T-helper 1 cell (primary cell): ENCODE data around the gene RANBP10.
"Not testable (repeated sequence)": the region's sequence is repeated elsewhere in the genome, so short reads cannot be mapped to it uniquely, and the experiment has no call there.

ENCODE experiments used
- DNase-seq, 5 donors: peaks; one replicate each; pipeline ENCODE4 v3.0.0-alpha.2; 2012 to 2020

The RANBP10 gene

DNA sequence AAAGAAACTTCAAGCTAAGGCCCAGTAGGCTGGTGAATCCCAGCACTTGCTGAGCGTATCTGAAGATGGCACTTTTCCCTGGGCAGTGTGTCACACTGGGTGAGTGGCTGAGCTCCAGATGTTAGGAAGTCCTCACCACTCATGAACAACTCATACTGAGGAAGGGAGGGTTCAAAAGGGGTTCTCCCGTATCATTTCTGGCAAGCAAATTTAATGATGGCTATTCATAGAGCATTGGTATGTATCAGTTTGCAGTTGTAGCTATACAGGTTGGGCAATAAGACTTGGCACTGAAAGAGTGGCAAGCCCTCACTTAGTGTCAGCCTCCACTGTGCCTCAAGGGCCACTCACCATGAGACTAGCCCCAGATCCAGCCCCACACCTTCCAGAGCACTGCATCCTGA, 98.0 kb downstream of the RANBP10 start:
- no peak for DNase-seq

DNA sequence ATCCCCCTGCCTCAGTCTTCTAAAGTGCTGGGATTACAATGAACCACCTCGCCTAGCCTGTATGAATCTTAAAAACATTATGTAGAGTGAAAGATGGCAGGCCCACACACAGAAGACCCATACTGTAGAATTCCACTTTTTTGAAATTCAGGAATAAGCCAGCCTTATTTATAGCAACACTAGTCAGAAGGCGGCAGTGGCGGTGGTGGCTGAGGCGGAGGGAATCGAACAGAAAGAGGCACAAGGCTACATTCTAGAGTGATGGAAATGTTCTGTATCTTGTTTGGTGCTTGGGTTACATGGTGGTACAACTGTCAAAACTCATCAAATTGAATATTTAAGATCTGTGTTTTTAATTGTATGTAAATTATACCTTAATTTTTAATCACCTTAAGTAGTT, 98.6 kb downstream of the RANBP10 start:
- no peak for DNase-seq

- DNase-seq, result no peak
Observed at GRCh38 chr16:67707210-67707609, 99.2 kb downstream of the RANBP10 start.

DNA sequence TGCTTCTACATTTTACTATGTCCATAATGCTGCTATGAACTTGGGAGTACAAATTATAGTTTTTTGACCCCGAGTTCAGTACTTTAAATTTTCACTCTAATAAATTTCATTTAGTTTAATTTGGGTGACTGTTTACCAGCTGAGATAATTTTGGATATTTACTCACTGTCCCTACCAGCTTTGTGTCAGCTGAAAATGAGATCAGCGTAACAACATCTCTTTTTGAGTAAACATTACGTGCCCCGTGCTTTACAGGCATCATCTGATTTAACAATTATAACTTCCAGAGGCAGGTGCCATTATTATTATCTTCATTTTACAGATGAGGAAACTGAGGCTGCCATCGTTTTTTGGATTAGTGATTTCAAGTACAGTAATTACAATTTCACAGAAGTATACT, 102.2 kb downstream of the RANBP10 start:
- no peak for DNase-seq

GRCh38 chr16:67703626-67704025, 102.7 kb downstream of the RANBP10 start:
- peak in 1 of 5 donors; percentile 64 for DNase-seq

- DNase-seq, result no peak
Observed at GRCh38 chr16:67702130-67702529, 104.2 kb downstream of the RANBP10 start.

DNA sequence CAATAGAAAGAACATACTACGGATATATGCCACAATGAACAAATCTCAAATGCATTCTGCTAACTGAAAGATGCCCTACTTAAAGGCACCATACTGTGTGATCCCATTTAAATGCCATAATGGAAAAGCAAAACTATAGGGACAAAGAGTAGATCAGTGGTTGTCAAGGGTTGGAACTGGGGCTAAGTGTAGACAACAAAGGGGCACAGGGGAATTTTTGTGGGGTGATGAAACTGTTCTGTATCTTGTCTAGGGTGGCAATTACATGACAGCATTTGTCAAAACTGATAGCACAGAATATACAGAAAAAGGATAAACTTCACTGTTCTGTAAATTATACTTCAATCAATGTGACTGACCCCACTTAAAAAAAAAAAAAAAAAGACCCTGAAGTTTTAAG, 104.9 kb downstream of the RANBP10 start:
- DNase-seq, result no peak

- DNase-seq, result no peak
Observed at GRCh38 chr16:67699265-67699664, 107.1 kb downstream of the RANBP10 start.

DNA sequence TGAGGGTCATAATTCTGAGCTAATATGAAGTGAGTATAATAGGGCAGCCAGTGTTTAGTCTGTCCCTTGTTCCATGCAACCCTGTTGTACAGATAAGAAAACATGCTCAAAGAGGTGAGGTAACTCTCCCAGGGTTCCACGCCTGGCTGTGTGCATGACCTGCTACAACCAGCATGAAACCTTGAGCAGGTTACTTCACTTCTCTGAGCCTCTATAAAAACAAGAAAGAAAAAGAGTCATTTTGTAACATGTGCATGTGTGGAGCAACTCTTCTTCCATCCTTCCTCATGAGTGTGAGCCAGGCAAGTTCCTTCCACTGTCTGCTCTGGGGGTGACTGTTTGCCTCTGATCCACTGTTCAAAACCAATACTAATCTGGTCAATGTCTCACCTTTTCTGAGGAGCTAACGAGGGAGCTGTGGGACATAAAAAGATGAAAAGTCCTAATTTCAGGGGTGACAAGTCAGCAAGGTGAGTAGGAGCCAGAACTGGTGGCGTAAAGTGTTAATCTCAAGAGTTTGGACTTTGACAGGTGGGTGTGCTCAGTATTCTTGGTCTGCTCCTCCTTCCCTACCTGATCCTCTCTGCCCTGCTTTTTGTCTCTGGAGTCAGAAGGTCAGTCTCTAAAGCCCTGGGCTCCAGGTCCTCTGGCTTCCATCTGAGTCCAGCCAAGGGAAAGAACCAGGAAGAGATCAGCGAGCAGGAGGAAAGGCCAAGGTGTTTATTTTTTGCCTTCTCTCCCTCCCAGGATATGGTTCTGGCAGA, 108.8 kb downstream of the RANBP10 start:
- no peak for DNase-seq

GRCh38 chr16:67694611-67695010, 111.7 kb downstream of the RANBP10 start:
- no peak for DNase-seq

DNA sequence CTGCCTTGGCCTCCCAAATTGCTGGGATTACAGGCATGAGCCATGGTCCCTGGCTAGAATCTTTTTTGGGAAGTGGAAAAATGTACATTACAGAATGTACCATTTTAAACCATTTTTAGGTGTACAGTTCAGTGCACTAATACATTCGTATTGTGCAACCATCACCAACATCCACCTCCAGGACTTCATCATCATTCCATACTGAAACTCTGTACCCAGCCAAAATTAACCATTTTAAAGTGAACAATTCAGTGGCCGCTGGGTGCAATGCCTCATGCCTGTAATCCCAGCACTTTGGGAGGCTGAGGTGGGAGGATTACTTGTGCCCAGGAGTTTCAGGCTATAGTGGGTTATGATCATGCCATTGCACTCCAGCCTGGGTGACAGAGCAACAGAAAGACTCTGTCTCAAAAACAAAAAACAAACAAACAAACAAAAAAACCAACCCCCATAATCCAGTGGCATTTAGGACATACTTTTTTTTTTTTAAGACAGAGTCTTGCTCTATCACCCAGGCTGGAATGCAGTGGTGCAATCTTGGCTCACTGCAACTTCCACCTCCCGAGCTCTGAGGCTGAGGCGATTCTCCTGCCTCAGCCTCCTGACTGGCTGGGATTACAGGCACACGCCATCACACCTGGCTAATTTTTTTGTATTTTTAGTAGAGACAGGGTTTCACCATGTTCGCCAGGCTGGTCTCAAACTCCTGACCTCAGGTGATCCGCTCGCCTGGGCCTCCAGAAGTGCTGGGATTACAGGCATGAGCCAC, 112.7 kb downstream of the RANBP10 start:
- not testable (repeated sequence) for DNase-seq

DNA sequence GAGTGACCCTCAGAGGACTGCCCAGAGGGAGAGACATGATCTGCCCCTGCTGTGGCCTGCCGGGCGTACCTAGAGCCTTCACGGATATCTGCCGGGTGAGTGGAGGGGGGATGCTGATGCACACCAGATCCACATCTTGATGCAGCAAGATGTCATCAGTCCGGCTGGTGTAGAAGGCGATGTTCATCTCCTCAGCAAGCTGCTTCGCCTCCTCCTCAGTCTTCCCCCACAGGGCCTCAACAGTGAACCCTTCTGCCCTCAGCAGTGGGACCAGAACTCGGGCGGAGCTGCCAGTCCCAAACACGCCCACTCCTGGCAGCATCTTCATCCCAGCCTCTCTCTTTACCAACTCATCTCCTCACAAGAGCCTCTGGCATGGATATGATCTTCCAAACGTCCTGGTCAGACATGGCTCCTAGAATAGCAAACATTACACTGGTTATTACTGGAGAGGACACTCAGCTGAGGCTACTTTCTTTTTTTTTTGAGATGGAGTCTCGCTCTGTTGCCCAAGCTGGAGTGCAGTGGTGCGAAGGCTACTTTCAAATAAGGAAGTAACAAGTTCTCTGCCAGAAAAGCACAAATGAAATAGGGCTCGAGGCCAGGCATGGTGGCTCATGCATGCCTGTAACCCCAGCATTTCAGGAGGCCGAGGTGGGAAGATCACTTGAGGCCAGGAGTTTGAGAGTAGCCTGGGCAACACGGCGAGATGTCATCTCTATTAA, 120.8 kb downstream of the RANBP10 start:
- DNase-seq, result no peak

DNA sequence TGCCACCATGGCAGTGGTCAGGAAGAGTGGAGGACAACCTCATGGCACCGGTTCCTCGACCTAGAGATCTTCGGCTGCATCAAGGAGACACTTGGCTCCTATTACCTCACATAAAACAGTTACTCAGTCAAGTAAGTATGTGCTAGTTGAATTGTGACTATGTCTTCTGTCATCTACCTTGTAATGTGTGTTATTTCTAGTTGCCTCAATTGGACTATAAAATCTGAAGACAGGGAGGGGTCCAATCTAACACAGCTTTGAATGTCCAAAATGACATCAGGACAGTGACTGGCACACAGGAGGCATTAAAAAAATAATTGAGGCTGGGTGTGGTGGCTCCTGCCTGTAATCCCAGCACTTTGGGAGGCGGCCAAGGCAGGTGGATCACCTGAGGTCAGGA, 122.6 kb downstream of the RANBP10 start:
- no peak for DNase-seq

DNA sequence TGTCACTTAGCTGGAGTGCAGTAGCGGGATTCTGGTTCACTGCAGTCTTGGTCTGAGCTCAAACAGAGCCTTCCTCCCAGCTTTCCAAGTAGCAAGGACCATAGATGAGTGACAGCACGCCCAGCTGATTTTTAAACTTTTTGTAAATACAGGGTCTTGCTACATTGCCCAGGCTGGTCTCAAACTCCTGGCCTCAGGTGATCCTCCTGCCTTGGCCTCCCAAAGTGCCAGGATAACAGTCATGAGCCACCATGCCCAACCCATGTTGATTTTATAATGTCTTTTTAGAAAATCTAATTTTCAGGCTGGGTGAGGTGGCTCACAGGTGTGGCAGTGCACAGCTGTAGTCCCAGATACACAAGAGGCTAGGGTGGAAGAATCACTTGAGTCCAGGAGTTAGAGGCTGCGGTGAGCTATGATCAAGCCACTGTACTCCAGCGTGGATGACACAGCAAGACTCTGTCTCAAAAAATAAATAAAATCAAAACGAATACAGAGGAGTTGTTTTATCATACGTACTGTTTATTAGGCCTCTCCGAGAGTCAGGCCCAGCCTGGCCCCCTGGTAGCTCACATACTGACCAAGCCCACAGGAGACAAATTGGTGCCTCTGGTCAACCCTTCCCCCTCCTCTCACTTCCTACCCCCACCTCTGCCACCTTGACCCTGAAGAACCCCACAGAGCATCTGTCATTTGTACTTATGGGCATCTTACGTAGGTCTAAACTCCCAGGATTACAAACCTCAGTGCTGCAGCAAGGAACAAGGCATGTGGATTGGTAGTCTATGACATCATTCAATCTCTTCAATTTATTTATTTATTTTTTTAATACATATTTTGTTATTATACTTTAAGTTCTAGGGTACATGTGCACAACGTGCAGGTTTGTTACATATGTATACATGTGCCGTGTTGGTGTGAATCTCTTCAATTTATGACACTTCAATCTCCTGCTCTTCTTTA, 126.1 kb downstream of the RANBP10 start:
- DNase-seq, result no peak

GRCh38 chr16:67678354-67679023, 127.9 kb downstream of the RANBP10 start:
- no peak for DNase-seq

DNA sequence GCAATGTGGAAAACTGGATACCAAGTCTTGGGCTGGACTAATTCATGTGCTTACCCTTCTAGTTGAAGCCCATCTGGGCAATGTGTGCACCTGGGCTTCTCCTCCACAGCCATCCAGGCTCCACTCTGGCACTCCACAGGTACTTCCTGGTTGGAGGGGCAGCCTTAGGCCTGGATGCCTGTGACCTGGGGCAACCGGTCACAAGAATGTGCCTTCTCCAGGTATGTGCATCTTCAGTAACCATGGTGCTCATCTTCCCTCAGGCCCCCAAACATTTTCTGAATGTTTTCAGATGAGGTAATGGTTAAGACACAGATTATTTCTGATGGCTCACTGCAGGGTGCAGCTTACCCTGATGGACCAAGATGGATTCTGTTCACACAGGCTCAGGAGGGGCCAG, 128.6 kb downstream of the RANBP10 start:
- DNase-seq, result no peak

- DNase-seq, result no peak
Observed at GRCh38 chr16:67676939-67677338, 129.4 kb downstream of the RANBP10 start.

GRCh38 chr16:67676516-67676915, 129.8 kb downstream of the RANBP10 start:
- no peak for DNase-seq

- no peak for DNase-seq
Observed at GRCh38 chr16:67675999-67676398, 130.4 kb downstream of the RANBP10 start.

DNA sequence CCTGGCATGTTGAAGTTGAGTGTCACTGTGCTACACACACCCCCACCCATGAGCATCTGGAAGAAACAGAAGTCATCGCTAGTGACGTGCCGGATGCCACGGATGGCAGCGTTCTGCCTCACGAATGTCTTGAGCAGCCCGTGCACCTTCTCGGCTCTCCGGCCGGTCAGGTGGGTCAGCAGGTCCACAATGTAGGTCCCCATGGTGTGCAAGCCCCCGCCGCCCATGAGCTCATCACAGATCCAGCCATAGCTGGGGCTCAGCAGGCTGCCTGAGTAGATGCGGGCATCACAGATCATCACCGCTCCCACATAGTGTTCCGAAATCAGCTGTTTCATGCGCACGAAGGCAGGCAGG, 130.8 kb downstream of the RANBP10 start:
- no peak for DNase-seq

DNA sequence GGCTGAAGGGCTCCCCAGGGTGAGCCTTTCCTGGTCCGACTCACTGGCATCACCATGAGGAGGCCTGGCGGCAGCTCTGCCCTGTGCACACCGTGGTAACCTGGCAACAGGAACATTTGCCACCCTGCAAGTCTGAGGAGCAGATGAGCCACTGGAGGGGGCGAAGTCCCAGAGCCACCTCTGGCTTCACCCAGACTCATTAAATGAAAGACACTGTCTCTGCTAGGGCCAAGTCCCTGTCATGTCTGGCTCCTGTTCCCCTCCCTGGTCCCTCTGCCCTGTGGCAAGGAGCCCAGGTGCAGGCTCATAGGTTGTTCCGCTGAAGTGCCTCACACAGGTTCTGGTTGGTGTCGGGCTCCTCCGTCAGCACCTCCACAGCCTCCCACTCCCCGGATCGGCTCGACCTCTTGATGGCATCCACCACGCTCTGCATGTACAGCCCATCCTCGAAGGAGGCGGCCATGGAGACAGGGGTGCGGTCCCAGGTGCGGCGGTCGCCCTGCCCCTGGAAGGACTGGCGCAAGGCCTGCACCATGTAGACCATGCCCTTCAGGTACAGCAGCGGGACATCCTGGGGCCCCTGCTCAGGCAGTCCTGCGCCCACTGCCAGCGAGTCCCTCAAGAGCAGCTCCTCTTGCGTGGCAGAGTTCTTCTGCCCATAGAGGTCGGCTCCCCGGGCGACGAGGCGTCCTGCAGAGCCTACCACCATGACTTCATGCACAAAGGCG, 131.3 kb downstream of the RANBP10 start:
- no peak for DNase-seq
